Tibial artery (tissue), 4 donors: ENCODE results near the gene TMEM82.

Source experiments
- DNase-seq, 2 donors: peaks; one replicate each; pipeline ENCODE4 v3.0.0-alpha.2; 2019
- H3K27ac ChIP-seq, 2 donors: fragments of 200-600 bp; sonication (generic) in 1 of 2; 1 replicate in 1 of 2; 2 replicates in 1 of 2; pipeline ENCODE4 v1.5.1; 2018 to 2019; ENCODE audit warnings: mild to moderate bottlenecking in 1 of 2
- H3K27me3 ChIP-seq, 2 donors: fragments of 200-600 bp; sonication (generic) in 1 of 2; one replicate each; pipeline versions ENCODE4 v1.5.1 to v1.6.0; 2016 to 2019
- H3K36me3 ChIP-seq, 3 donors: fragments of 200-600 bp; sonication (generic) in 2 of 3; one replicate each; pipeline ENCODE4 v1.5.1; 2016 to 2019; ENCODE audit warnings: mild to moderate bottlenecking in 2 of 3
- H3K4me1 ChIP-seq, 4 donors: fragments of 200-600 bp; sonication (generic) in 2 of 4; 1 replicate in 3 of 4; 2 replicates in 1 of 4; pipeline ENCODE4 v1.5.1; 2016 to 2019
- H3K4me3 ChIP-seq, 2 donors: fragments of 200-600 bp; sonication (generic) in 1 of 2; 1 replicate in 1 of 2; 2 replicates in 1 of 2; pipeline ENCODE4 v1.5.1; 2018 to 2019; ENCODE audit warnings: mild to moderate bottlenecking in 2 of 2
- H3K9me3 ChIP-seq, 3 donors: fragments of 200-600 bp; sonication (generic) in 1 of 3; one replicate each; pipeline ENCODE4 v1.5.1; 2016 to 2019
- intact Hi-C: fragments of 100-400 bp; cut with DNase I; formaldehyde crosslinking; loops from one replicate; pipeline ENCODE4 v1.15.0; 2023; ENCODE audit warnings: low total_unique reads
- TF ChIP-seq, protein P1 (sequence below), 2 experiments: fragments of 200-600 bp in 1 of 2; fragments of 450-650 bp in 1 of 2; IDR thresholded peaks; one replicate each; pipeline ENCODE4 v1.5.1; 2017 to 2019; ENCODE audit warnings: antibody characterized with exemption in 2 of 2, mild to moderate bottlenecking in 1 of 2, moderate library complexity in 1 of 2

The TMEM82 gene

DNA sequence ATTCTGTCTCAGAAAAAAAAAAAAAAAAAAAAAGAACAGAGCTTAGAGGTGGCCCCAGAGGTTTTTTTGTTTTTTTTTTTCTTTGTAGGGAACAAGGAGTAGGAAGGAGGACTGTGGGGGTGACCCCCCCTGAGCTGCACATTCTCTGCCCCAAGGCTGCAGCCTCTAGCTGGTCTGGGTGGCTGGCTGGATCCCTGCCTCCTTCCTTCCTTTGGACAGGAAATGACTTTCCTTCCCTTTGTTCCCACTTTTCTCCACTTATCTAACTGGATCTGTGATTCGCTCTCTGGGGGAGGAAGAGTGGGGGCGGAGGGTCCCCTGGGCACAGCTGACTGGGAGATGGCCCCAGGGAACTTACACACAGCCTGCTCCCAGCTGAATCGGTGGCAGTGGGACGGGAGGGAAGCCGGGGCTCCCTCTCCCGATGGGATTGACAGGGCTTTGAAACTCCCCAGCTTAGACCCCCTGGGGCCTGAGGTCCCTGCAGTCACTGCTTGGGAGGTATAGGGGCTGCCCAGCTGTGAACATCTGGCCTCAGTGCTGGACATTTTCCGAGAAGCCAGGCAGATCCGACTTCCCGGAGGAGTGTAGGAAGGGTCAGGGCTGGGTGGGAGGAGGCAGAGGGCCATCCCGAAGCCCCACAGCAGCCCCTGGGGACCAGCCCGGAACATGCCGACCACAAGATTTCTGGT is 18.4 kb downstream of the TMEM82 start:
- Histone ChIP-seq H3K27me3 (no peaks in the 10 kb centered on the region), H3K36me3 (peaks cover 9 to 22% (median 9%) of the 10 kb centered on the region in 3 donors), H3K9me3 (no peaks in the 10 kb centered on the region), H3K27ac (peak overlapping the region; percentile 95 to 97), H3K4me3 (peak overlapping the region; percentile 79 to 90), H3K4me1 (peaks cover 0 to 83% (median 70%) of the 10 kb centered on the region in 4 donors)
- TF ChIP-seq, protein P1, sequence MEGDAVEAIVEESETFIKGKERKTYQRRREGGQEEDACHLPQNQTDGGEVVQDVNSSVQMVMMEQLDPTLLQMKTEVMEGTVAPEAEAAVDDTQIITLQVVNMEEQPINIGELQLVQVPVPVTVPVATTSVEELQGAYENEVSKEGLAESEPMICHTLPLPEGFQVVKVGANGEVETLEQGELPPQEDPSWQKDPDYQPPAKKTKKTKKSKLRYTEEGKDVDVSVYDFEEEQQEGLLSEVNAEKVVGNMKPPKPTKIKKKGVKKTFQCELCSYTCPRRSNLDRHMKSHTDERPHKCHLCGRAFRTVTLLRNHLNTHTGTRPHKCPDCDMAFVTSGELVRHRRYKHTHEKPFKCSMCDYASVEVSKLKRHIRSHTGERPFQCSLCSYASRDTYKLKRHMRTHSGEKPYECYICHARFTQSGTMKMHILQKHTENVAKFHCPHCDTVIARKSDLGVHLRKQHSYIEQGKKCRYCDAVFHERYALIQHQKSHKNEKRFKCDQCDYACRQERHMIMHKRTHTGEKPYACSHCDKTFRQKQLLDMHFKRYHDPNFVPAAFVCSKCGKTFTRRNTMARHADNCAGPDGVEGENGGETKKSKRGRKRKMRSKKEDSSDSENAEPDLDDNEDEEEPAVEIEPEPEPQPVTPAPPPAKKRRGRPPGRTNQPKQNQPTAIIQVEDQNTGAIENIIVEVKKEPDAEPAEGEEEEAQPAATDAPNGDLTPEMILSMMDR (IDR thresholded peaks at IDR 0.05) = no peak
- intact Hi-C loops = no loop called here
- DNase-seq = peak; percentile 47 to 87

DNA sequence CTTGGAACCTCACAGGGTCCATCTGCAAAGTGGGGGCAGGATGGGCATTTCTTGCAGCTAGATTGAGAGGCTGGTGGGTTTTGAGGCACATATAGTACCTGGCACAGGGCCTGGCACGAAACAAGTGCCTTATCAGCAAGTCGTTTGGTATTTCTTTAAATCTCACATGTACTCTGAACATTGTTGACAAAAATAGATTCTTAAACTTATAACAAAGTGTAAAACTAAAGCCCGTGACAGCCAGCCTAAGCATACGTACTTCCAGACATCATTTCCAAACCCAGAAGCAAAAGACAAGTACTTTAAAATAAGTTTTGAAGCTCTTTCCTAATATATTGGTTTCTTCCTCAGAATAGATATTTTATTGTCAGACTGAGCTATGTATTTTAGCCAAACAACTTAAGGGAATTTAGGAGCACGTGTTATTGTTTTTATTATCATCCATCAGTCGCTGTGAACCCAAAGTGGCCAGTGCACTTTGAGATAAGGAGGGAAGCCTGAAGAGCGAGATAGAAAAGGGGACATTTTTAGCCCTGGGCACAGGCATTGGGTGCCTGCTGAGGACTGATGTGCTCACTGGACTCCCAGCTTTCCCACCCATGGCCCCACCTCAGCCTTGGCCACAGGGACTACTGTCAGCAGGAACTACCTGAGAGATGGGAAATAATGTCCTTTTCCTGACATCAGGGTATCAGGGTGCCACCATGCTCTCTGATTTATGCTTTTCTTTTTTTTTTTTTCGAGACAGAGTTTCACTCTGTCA is 19.2 kb downstream of the TMEM82 start:
- TF ChIP-seq, protein P1 (IDR thresholded peaks at IDR 0.05) = no peak
- Histone ChIP-seq H3K4me1 (peaks cover 0 to 82% (median 70%) of the 10 kb centered on the region in 4 donors), H3K27ac (peak overlapping the region; percentile 95 to 97), H3K27me3 (no peaks in the 10 kb centered on the region), H3K36me3 (peaks cover 18 to 31% (median 18%) of the 10 kb centered on the region in 3 donors), H3K9me3 (no peaks in the 10 kb centered on the region), H3K4me3 (peak overlapping the region; percentile 79 to 90)
- intact Hi-C loops = no loop called here
- DNase-seq = no peak

DNA sequence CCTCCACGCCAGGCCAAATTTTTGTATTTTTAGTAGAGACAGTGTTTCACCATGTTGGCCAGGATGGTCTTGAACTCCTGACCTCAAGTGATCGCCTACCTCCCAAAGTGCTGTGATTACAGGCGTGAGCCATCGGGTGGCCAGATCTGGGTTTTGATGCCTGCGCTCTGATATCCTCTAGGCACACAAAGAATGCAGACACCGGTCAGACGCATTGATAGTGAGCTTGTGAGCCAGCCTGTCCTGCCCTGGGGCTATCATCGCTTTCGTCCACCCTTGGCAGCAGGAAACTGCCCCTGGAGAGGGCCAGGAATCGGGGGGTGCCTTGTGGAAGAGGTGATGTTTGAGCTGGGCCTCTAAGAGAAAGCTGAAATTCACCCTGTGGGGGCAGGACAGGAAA is 20.2 kb downstream of the TMEM82 start:
- intact Hi-C loops = no loop called here
- no peak for DNase-seq
- H3K9me3 ChIP-seq = no peaks in the 10 kb centered on the region
- H3K4me1 ChIP-seq = peaks cover 0 to 72% (median 62%) of the 10 kb centered on the region in 4 donors
- TF ChIP-seq, protein P1 (IDR thresholded peaks at IDR 0.05) = no peak
- peak overlapping the region; percentile 95 to 97 for H3K27ac ChIP-seq
- no peaks in the 10 kb centered on the region for H3K27me3 ChIP-seq
- H3K4me3 ChIP-seq = peak overlapping the region; percentile 79 to 90
- H3K36me3 ChIP-seq = peaks cover 27 to 41% (median 28%) of the 10 kb centered on the region in 3 donors

DNA sequence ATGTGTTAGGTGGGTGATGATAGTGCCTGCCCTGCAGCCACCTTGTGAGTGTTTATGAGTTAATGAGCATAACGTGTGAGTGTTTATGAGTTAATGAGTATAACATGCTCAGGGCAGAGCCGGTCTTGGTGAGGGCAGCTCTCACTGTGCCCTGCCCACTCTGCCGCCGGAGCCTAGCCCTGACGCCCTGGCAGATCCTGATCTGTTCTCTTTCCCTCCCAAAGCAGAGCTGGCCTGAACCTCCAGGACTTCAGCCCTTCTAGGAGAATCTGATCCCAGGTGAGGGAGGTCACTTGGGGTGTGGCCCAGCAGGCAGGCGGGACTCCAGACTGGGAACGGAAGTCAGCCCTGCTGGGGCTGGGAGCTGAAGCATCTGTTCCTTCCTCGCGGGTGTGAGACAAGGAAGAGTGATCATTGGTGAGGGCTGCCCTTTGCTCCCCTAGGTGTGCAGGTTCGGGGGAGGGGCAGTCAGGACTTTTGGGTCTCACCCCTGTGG is 22.0 kb downstream of the TMEM82 start:
- H3K9me3 ChIP-seq = no peaks in the 10 kb centered on the region
- H3K27me3 ChIP-seq = no peaks in the 10 kb centered on the region
- TF ChIP-seq, protein P1 (IDR thresholded peaks at IDR 0.05) = no peak
- H3K27ac ChIP-seq = peak overlapping the region; percentile 95 to 97
- peaks cover 45 to 59% (median 45%) of the 10 kb centered on the region in 3 donors for H3K36me3 ChIP-seq
- intact Hi-C loops = no loop called here
- DNase-seq = no peak
- peak overlapping the region; percentile 14 to 37 for H3K4me3 ChIP-seq
- peaks cover 0 to 80% (median 52%) of the 10 kb centered on the region in 4 donors for H3K4me1 ChIP-seq

DNA sequence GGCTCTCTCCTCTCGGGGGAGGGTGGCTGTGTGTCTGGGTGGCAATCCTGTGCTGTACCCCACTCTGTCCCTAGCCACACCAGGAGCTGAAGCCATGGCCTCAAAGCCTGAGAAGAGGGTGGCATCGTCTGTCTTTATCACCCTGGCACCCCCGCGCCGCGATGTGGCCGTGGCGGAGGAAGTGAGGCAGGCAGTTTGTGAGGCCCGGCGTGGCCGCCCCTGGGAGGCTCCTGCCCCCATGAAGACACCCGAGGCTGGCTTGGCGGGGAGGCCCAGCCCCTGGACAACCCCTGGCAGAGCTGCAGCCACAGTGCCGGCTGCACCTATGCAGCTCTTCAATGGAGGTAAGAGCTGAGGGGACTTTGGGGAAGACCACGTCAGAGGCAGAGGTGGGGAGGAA is 22.6 kb downstream of the TMEM82 start:
- H3K36me3 ChIP-seq = peaks cover 50 to 64% (median 51%) of the 10 kb centered on the region in 3 donors
- no peaks in the 10 kb centered on the region for H3K27me3 ChIP-seq
- DNase-seq = no peak
- H3K4me1 ChIP-seq = peaks cover 0 to 83% (median 50%) of the 10 kb centered on the region in 4 donors
- no peaks in the 10 kb centered on the region for H3K9me3 ChIP-seq
- peak overlapping the region; percentile 14 to 37 for H3K4me3 ChIP-seq
- intact Hi-C loops = no loop called here
- TF ChIP-seq, protein P1 (IDR thresholded peaks at IDR 0.05) = no peak
- peak overlapping the region; percentile 95 to 97 for H3K27ac ChIP-seq
